Heart left ventricle (tissue), 16 donors: Measurements from ENCODE around the gene RRBP1. TPM values are rescaled to one million over a fixed set of nuclear protein-coding genes. Genes with fewer than 3 reads are reported as not detected.
A peak's percentile ranks its signal among the peaks of the same experiment; 100 is the strongest.

ENCODE experiments used
- ATAC-seq, 4 donors: fragments of 200-7000 bp; cut with Tn5 transposase; one replicate each; pipeline ENCODE4 v1.9.1; 2020 to 2022; ENCODE audit warnings: moderate library complexity in 4 of 4, mild to moderate bottlenecking in 3 of 4, moderate number of reproducible peaks in 1 of 4
- DNase-seq, 5 donors: peaks; one replicate each; pipeline ENCODE4 v3.0.0-alpha.2; 2020
- H3K27ac ChIP-seq, 12 donors: fragments of 200-600 bp; sonication (generic) in 4 of 12; one replicate each; pipeline versions ENCODE4 v1.5.0 to v1.8.0; 2016 to 2022; ENCODE audit warnings: mild to moderate bottlenecking in 2 of 12
- H3K27me3 ChIP-seq, 9 donors: fragments of 200-600 bp; sonication (generic) in 2 of 9; one replicate each; pipeline versions ENCODE4 v1.5.1 to v1.8.0; 2016 to 2022; ENCODE audit warnings: mild to moderate bottlenecking in 3 of 9
- H3K36me3 ChIP-seq, 9 donors: fragments of 200-600 bp; sonication (generic) in 2 of 9; one replicate each; pipeline versions ENCODE4 v1.5.0 to v1.8.0; 2018 to 2022; ENCODE audit warnings: mild to moderate bottlenecking in 2 of 9
- H3K4me1 ChIP-seq, 12 donors: fragments of 200-600 bp; sonication (generic) in 4 of 12; one replicate each; pipeline versions ENCODE4 v1.5.0 to v1.8.0; 2016 to 2022; ENCODE audit warnings: mild to moderate bottlenecking in 3 of 12
- H3K4me3 ChIP-seq, 12 donors: fragments of 200-600 bp; sonication (generic) in 4 of 12; one replicate each; pipeline versions ENCODE4 v1.5.0 to v1.8.0; 2017 to 2022; ENCODE audit warnings: mild to moderate bottlenecking in 9 of 12, moderate library complexity in 4 of 12
- H3K9me3 ChIP-seq, 12 donors: fragments of 200-600 bp; sonication (generic) in 4 of 12; one replicate each; pipeline versions ENCODE4 v1.5.0 to v1.8.0; 2016 to 2022; ENCODE audit warnings: mild to moderate bottlenecking in 1 of 12
- POLR2A ChIP-seq, 2 donors: fragments of 450-650 bp; IDR thresholded peaks; one replicate each; pipeline ENCODE4 v1.6.1; 2017; ENCODE audit warnings: antibody characterized with exemption in 2 of 2, mild to moderate bottlenecking in 2 of 2, moderate library complexity in 2 of 2
- WGBS, 4 donors: extraction: QIAGEN DNeasy Blood & Tissue Kit in 2 of 4; methylation state at CpG; one replicate each; pipeline versions ENCODE4 v1.1.5 to v1.1.7; 2013 to 2018; 5-methylcytosine and 5-hydroxymethylcytosine counted together
- intact Hi-C, 10 donors: fragments of 100-400 bp; cut with DNase I; formaldehyde crosslinking; loops; one replicate each; pipeline versions ENCODE4 v1.11.1 to v1.14.2; 2022
- polyA plus RNA-seq, 2 donors: library from polyadenylated mRNA; stranded (reverse); fragments of 200-250 nt; gene quantifications; one replicate each; pipeline ENCODE4 v1.2.3, GENCODE V29; 2013
- total RNA-seq, 9 donors: library from RNA; depleted of rRNA in 2 of 9; stranded (reverse); fragments of >200 nt in 2 of 9; fragmentation: NEBNext Ultra II Directional in 3 of 9; extraction: Animal tissue kit (Norgen Biotek cat#: 25700) in 3 of 9; gene quantifications; one replicate each; pipeline versions ENCODE4 v1.1.0 to v1.2.4, GENCODE V29; 2016 to 2023
- TF ChIP-seq, protein P1 (sequence below), 12 donors: fragments of 200-600 bp; sonication (generic) in 4 of 12; IDR thresholded peaks; one replicate each; pipeline versions ENCODE4 v1.5.0 to v1.8.0; 2018 to 2022; ENCODE audit warnings: antibody characterized with exemption in 12 of 12, mild to moderate bottlenecking in 5 of 12
- donor health status: ischemic (EF 13 %, LVEDD 7.1; RV severe dilation, severe dysfunction).
- donor health status: healthy with polysubstance abuse.
- donor health status: DM: no; HTN: yes; CAD: no.
- donor health status: DM: no; HTN: no; CAD: no.
- donor health status: ischemic (EF 25% LVEDD 6.9; RV normal size, moderate dysfunction).
- donor health status: ischemic (EF 25% LVEDD 5.7; RV mildly dilated, moderate dysfunction).
- donor health status: healthy.
- donor health status: DM: yes; HTN: yes; CAD: no.
- donor health status: ischemic (EF 35%, LVEDD 5.7; RV mildly dilated, moderate dysfunction).
- donor health status: nonischemic (EF 11% LVEDD 7.7; RV severe dilation, severe dysfunction).
- donor health status: DM: yes; HTN: yes; CAD: no.
- donor health status: PGD.
- donor health status: ischemic (EF 29% LVEDD 5.4; RV normal size, mild dysfunction).
- donor health status: nonischemic (EF 23%, LVEDD 6.1; RV moderate dilation, normal function).

The RRBP1 gene
- total and polyA plus RNA-seq, 11 donors, result 24.9 to 91.3 (median 40.0) TPM

GRCh38 chr20:17669306-17669931 is 12.6 kb downstream of the RRBP1 start:
- no peak for ATAC-seq
- Histone ChIP-seq H3K4me3 (no peak overlapping the region), H3K9me3 (no peaks in the 10 kb centered on the region), H3K36me3 (peaks cover 0 to 41% (median 3%) of the 10 kb centered on the region in 9 donors), H3K27ac (no peak overlapping the region), H3K4me1 (peaks cover 0 to 66% (median 11%) of the 10 kb centered on the region in 12 donors), H3K27me3 (no peaks in the 10 kb centered on the region)
- TF ChIP-seq POLR2A (IDR thresholded peaks at IDR 0.05), result no peak
- TF ChIP-seq, protein P1, sequence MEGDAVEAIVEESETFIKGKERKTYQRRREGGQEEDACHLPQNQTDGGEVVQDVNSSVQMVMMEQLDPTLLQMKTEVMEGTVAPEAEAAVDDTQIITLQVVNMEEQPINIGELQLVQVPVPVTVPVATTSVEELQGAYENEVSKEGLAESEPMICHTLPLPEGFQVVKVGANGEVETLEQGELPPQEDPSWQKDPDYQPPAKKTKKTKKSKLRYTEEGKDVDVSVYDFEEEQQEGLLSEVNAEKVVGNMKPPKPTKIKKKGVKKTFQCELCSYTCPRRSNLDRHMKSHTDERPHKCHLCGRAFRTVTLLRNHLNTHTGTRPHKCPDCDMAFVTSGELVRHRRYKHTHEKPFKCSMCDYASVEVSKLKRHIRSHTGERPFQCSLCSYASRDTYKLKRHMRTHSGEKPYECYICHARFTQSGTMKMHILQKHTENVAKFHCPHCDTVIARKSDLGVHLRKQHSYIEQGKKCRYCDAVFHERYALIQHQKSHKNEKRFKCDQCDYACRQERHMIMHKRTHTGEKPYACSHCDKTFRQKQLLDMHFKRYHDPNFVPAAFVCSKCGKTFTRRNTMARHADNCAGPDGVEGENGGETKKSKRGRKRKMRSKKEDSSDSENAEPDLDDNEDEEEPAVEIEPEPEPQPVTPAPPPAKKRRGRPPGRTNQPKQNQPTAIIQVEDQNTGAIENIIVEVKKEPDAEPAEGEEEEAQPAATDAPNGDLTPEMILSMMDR (IDR thresholded peaks at IDR 0.05), result no peak
- DNase-seq, result no peak
- intact Hi-C loops, result loop anchor here in 1 of 10 donors (10.0 kb wide), 1 partner anchor 325 kb away; no protein-coding TSS in a partner anchor
- WGBS, 4 donors, result 85 to 91% (median 90%) methylated on average over 12 of the region's 12 CpGs

DNA sequence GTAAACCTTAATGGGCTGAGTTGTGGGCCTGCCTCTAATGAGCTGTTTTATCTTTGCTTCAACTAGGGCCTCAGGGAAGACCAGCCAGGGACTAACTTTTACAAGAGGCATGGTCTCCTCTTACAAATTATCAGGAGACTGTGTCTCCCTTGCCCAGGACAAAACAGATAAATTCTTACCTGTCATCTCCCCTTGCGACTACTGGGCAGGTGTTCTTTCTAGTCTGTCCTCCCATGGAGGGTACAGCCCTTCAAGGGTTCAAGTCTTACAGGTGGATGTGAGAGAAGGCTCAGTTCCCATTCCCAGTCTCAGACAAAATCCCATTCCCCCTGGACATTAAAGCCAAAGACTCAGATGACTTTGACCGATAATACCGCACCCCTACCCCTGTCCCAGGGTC is 13.6 kb downstream of the RRBP1 start:
- WGBS, 4 donors, result 94 to 100% (median 96%) methylated on average over 3 of the region's 3 CpGs
- Histone ChIP-seq H3K27me3 (no peaks in the 10 kb centered on the region), H3K27ac (no peak overlapping the region), H3K9me3 (no peaks in the 10 kb centered on the region), H3K36me3 (peaks cover 0 to 35% (median 0%) of the 10 kb centered on the region in 9 donors), H3K4me1 (peaks cover 0 to 69% (median 13%) of the 10 kb centered on the region in 12 donors), H3K4me3 (no peak overlapping the region)
- intact Hi-C loops, result loop anchor here in 1 of 10 donors (10.0 kb wide), 1 partner anchor 326 kb away; no protein-coding TSS in a partner anchor
- ATAC-seq, result no peak
- DNase-seq, result no peak
- no peak for TF ChIP-seq POLR2A (IDR thresholded peaks at IDR 0.05)
- TF ChIP-seq, protein P1 (IDR thresholded peaks at IDR 0.05), result no peak

DNA sequence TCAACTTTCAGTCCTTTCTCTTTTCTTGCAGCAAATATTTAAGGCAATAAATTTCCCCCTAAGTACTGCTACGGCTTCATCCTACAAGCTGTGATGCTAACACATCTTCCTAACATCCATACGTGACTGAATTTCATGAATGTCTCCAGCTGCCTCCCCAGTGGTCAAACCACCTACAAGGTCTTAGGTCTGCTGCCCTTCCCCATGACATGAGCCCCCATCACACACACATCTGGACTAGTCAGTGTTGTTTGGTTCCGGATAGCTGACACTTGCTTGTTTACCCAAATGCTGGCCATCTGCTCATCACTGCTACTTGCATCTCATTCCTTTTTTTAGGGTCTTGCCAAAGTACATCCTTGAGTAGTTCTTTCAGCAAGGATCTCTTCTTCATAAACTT is 14.6 kb downstream of the RRBP1 start:
- Histone ChIP-seq H3K27ac (no peak overlapping the region), H3K27me3 (no peaks in the 10 kb centered on the region), H3K36me3 (peaks cover 0 to 30% (median 0%) of the 10 kb centered on the region in 9 donors), H3K4me3 (no peak overlapping the region), H3K9me3 (no peaks in the 10 kb centered on the region), H3K4me1 (peaks cover 0 to 69% (median 15%) of the 10 kb centered on the region in 12 donors)
- TF ChIP-seq, protein P1 (IDR thresholded peaks at IDR 0.05), result no peak
- TF ChIP-seq POLR2A (IDR thresholded peaks at IDR 0.05), result no peak
- 86 to 90% (median 89%) methylated on average over 3 of the region's 3 CpGs for WGBS, 4 donors
- ATAC-seq (no peak), DNase-seq (no peak)
- intact Hi-C loops, result loop anchor here in 1 of 10 donors (10.0 kb wide), 1 partner anchor 327 kb away; no protein-coding TSS in a partner anchor

- Histone ChIP-seq H3K4me1 (peaks cover 0 to 70% (median 21%) of the 10 kb centered on the region in 12 donors), H3K36me3 (peaks cover 0 to 30% (median 0%) of the 10 kb centered on the region in 9 donors), H3K9me3 (no peaks in the 10 kb centered on the region), H3K27me3 (no peaks in the 10 kb centered on the region), H3K4me3 (no peak overlapping the region), H3K27ac (peak overlapping the region in 3 of 12 donors; percentile 3 to 62 (median 24))
- intact Hi-C loops, result loop anchor here in 1 of 10 donors (10.0 kb wide), 1 partner anchor 328 kb away; no protein-coding TSS in a partner anchor
- 68 to 72% (median 69%) methylated on average over 2 of the region's 2 CpGs for WGBS, 4 donors
- DNase-seq, result no peak
- peak in 3 of 4 donors; percentile 53 to 77 (median 62) for ATAC-seq
- TF ChIP-seq, protein P1 (IDR thresholded peaks at IDR 0.05), result no peak
- no peak for TF ChIP-seq POLR2A (IDR thresholded peaks at IDR 0.05)
Observed at GRCh38 chr20:17666481-17666880, 15.6 kb downstream of the RRBP1 start.
